HEK293 (cell line): Measurements from ENCODE around the gene OBSCN.

Source experiments
- CTCF ChIA-PET: fragments of 350-600 bp; formaldehyde crosslinking; extraction: SDS; loops from one replicate; lab custom pipeline; 2021; ENCODE audit warnings: antibody characterized with exemption; lab: Yijun Ruan, JAX
- POLR2A ChIA-PET: fragments of 300-600 bp; formaldehyde crosslinking; extraction: SDS; loops from one replicate; lab custom pipeline; 2020; ENCODE audit warnings: antibody characterized with exemption, inconsistent platforms; lab: Yijun Ruan, JAX
- H3K27ac ChIP-seq: fragments of 200-500 bp; sonication (Bioruptor generic); 2 replicates; pipeline ENCODE4 v1.5.1; 2014; ENCODE audit warnings: low read depth, low read length, control low read depth, inconsistent platforms; ENCODE audit errors: extremely low read depth
- H3K36me3 ChIP-seq, 2 experiments: fragments of 200-500 bp in 1 of 2; sonication (Bioruptor generic) in 1 of 2; 1 replicate in 1 of 2; 2 replicates in 1 of 2; pipeline ENCODE4 v1.5.1; 2014 to 2017; ENCODE audit warnings: inconsistent platforms in 2 of 2, low read length in 2 of 2; ENCODE audit not compliant: control insufficient read depth in 2 of 2, insufficient read depth in 1 of 2
- H3K4me1 ChIP-seq: fragments of 200-500 bp; sonication (Bioruptor generic); 2 replicates; pipeline ENCODE4 v1.5.1; 2014; ENCODE audit warnings: mild to moderate bottlenecking, low read length, inconsistent platforms; ENCODE audit not compliant: control insufficient read depth, insufficient read depth
- H3K4me3 ChIP-seq: 2 replicates; pipeline ENCODE4 v1.5.1; 2011; ENCODE audit warnings: low read depth, mild to moderate bottlenecking, control low read depth, low read length, moderate library complexity
- H3K9me3 ChIP-seq: fragments of 200-500 bp; sonication (Bioruptor generic); 2 replicates; pipeline ENCODE4 v1.5.1; 2014; ENCODE audit warnings: low read depth, low read length, inconsistent platforms; ENCODE audit not compliant: control insufficient read depth, insufficient read depth
- BCL11A ChIP-seq: fragments of 450-650 bp; formaldehyde crosslinking; IDR thresholded peaks from 2 replicates; pipeline ENCODE4 v1.5.1; 2016; ENCODE audit warnings: low read depth, missing biosample characterization, missing genetic modification characterization
- BCL11B ChIP-seq: fragments of 450-650 bp; formaldehyde crosslinking; IDR thresholded peaks from 2 replicates; pipeline ENCODE4 v1.5.1; 2016; ENCODE audit warnings: low read depth, missing biosample characterization, missing genetic modification characterization
- GLIS1 ChIP-seq: fragments of 450-650 bp; formaldehyde crosslinking; IDR thresholded peaks from 2 replicates; pipeline ENCODE4 v1.5.1; 2016; ENCODE audit warnings: missing biosample characterization, missing genetic modification characterization
- HOXC10 ChIP-seq: sonication (generic); formaldehyde crosslinking; IDR thresholded peaks from 2 replicates; pipeline ENCODE4 v1.8.1; 2023; ENCODE audit warnings: mild to moderate bottlenecking, missing genetic modification reagents
- HOXD13 ChIP-seq: sonication (generic); formaldehyde crosslinking; IDR thresholded peaks from 2 replicates; pipeline ENCODE4 v1.8.0; 2022; ENCODE audit warnings: missing genetic modification reagents, borderline replicate concordance
- KLF1 ChIP-seq: fragments of 450-650 bp; formaldehyde crosslinking; IDR thresholded peaks from 2 replicates; pipeline ENCODE4 v1.5.1; 2016; ENCODE audit warnings: missing biosample characterization, missing genetic modification characterization
- KLF17 ChIP-seq: fragments of 450-650 bp; formaldehyde crosslinking; IDR thresholded peaks from 2 replicates; pipeline ENCODE4 v1.5.1; 2016; ENCODE audit warnings: missing biosample characterization, missing genetic modification characterization
- KLF7 ChIP-seq: fragments of 450-650 bp; formaldehyde crosslinking; IDR thresholded peaks from 2 replicates; pipeline ENCODE4 v1.5.1; 2016; ENCODE audit warnings: missing biosample characterization, missing genetic modification characterization, borderline replicate concordance
- KLF8 ChIP-seq: fragments of 450-650 bp; formaldehyde crosslinking; IDR thresholded peaks from 2 replicates; pipeline ENCODE4 v1.5.1; 2016; ENCODE audit warnings: missing biosample characterization, missing genetic modification characterization
- MEIS1 ChIP-seq: sonication (generic); formaldehyde crosslinking; IDR thresholded peaks from 2 replicates; pipeline ENCODE4 v1.8.1; 2022; ENCODE audit warnings: missing genetic modification reagents, mild to moderate bottlenecking, borderline replicate concordance
- PRDM6 ChIP-seq: fragments of 450-650 bp; formaldehyde crosslinking; IDR thresholded peaks from 2 replicates; pipeline ENCODE4 v1.5.1; 2017; ENCODE audit warnings: missing biosample characterization, missing genetic modification characterization
- SCRT2 ChIP-seq: fragments of 450-650 bp; formaldehyde crosslinking; IDR thresholded peaks from 2 replicates; pipeline ENCODE4 v1.5.1; 2016; ENCODE audit warnings: missing biosample characterization, missing genetic modification characterization
- TRIM28 ChIP-seq: IDR thresholded peaks from 2 replicates; pipeline ENCODE4 v1.6.1; 2011; ENCODE audit warnings: low read length, control low read depth, borderline replicate concordance
- ZBTB10 ChIP-seq: fragments of 450-650 bp; formaldehyde crosslinking; IDR thresholded peaks from 2 replicates; pipeline ENCODE4 v1.5.1; 2016; ENCODE audit warnings: missing biosample characterization, missing genetic modification characterization
- ZBTB17 ChIP-seq: fragments of 450-650 bp; formaldehyde crosslinking; IDR thresholded peaks from 2 replicates; pipeline ENCODE4 v1.5.1; 2016; ENCODE audit warnings: missing biosample characterization, missing genetic modification characterization
- ZBTB7A ChIP-seq: fragments of 450-650 bp; formaldehyde crosslinking; IDR thresholded peaks from 2 replicates; pipeline ENCODE4 v1.5.1; 2016; ENCODE audit warnings: low read depth, missing biosample characterization, missing genetic modification characterization
- ZEB2 ChIP-seq: fragments of 450-650 bp; formaldehyde crosslinking; IDR thresholded peaks from 2 replicates; pipeline ENCODE4 v1.5.1; 2016; ENCODE audit warnings: missing biosample characterization, missing genetic modification characterization
- ZFHX2 ChIP-seq: fragments of 450-650 bp; formaldehyde crosslinking; conservative IDR thresholded peaks from 2 replicates; pipeline ENCODE4 v1.5.1; 2016; ENCODE audit warnings: missing biosample characterization, missing genetic modification characterization
- ZIC2 ChIP-seq: fragments of 450-650 bp; formaldehyde crosslinking; IDR thresholded peaks from 2 replicates; pipeline ENCODE4 v1.5.1; 2016; ENCODE audit warnings: missing biosample characterization, missing genetic modification characterization
- ZNF19 ChIP-seq: fragments of 450-650 bp; formaldehyde crosslinking; IDR thresholded peaks from 2 replicates; pipeline ENCODE4; 2016; ENCODE audit warnings: missing biosample characterization, missing genetic modification characterization, low read depth
- ZNF341 ChIP-seq: fragments of 450-650 bp; formaldehyde crosslinking; IDR thresholded peaks from 2 replicates; pipeline ENCODE4; 2016; ENCODE audit warnings: low read depth, missing biosample characterization, missing genetic modification characterization
- ZNF501 ChIP-seq: fragments of 450-650 bp; formaldehyde crosslinking; IDR thresholded peaks from 2 replicates; pipeline ENCODE4 v1.5.1; 2016; ENCODE audit warnings: missing biosample characterization, missing genetic modification characterization
- ZNF514 ChIP-seq: fragments of 450-650 bp; formaldehyde crosslinking; IDR thresholded peaks from 2 replicates; pipeline ENCODE4 v1.5.1; 2016; ENCODE audit warnings: missing biosample characterization, missing genetic modification characterization
- ZNF529 ChIP-seq: fragments of 450-650 bp; formaldehyde crosslinking; IDR thresholded peaks from 2 replicates; pipeline ENCODE4 v1.5.1; 2017; ENCODE audit warnings: missing genetic modification characterization, missing biosample characterization; ENCODE audit not compliant: insufficient replicate concordance
- ZNF785 ChIP-seq: fragments of 450-650 bp; formaldehyde crosslinking; IDR thresholded peaks from 2 replicates; pipeline ENCODE4 v1.5.1; 2016; ENCODE audit warnings: missing biosample characterization, missing genetic modification characterization
- ZNF830 ChIP-seq: fragments of 450-650 bp; IDR thresholded peaks from 2 replicates; pipeline ENCODE4 v1.5.0; 2018; ENCODE audit warnings: missing biosample characterization, missing genetic modification characterization, low read depth, mild to moderate bottlenecking, moderate library complexity
- ZNF837 ChIP-seq: fragments of 450-650 bp; formaldehyde crosslinking; IDR thresholded peaks from 2 replicates; pipeline ENCODE4 v1.5.1; 2016; ENCODE audit warnings: missing biosample characterization, missing genetic modification characterization

The OBSCN gene

GRCh38 chr1:228376651-228377631, 169.1 kb downstream of the OBSCN start:
- no peak overlapping the region for H3K4me3 ChIP-seq
- CTCF ChIA-PET, result interaction anchor here (0.6 to 0.9 kb wide), 4 partner anchors 87 to 1931 kb away, joined by 3 read pairs; no protein-coding TSS in a partner anchor
- no peak for TF ChIP-seq HOXD13 (CRISPR knock-in tag)
- peak; percentile 11 for TF ChIP-seq ZBTB17 (tag by site-specific recombination)
- TF ChIP-seq ZNF529, result no peak
- 0 out of 2 replicates have a peak, but pooled peaks have one; percentile 1 for TF ChIP-seq KLF8 (tag by site-specific recombination)
- peak; percentile 44 for TF ChIP-seq GLIS1 (tag by site-specific recombination)
- TF ChIP-seq ZNF837 (tag by site-specific recombination), result no peak
- no peak for TF ChIP-seq KLF7 (tag by site-specific recombination)
- TF ChIP-seq ZNF514, result no peak
- TF ChIP-seq TRIM28, result no peak

GRCh38 chr1:228377664-228378089, 169.8 kb downstream of the OBSCN start:
- ChIA-PET POLR2A (interaction anchor here (1.6 kb wide), 1 partner anchor 80 kb away, joined by 4 read pairs; a partner anchor contains a TSS), CTCF (interaction anchor here (0.6 to 0.9 kb wide), 4 partner anchors 87 to 1932 kb away, joined by 3 read pairs; no protein-coding TSS in a partner anchor)
- Histone ChIP-seq H3K9me3 (no peaks in the 10 kb centered on the region), H3K4me1 (peaks cover 3% of the 10 kb centered on the region; the same call in 1 of the 2 replicates), H3K4me3 (peak overlapping the region; percentile 37), H3K36me3 (no peaks in the 10 kb centered on the region), H3K27ac (no peak overlapping the region; the same call in 1 of the 2 replicates)
- TF ChIP-seq BCL11A (no peak), KLF17 (tag by site-specific recombination) (0 out of 2 replicates have a peak, but pooled peaks have one; percentile 47), ZNF501 (tag by site-specific recombination) (no peak), PRDM6 (tag by site-specific recombination) (no peak), BCL11B (tag by site-specific recombination) (no peak), SCRT2 (0 out of 2 replicates have a peak, but pooled peaks have one; percentile 40), ZFHX2 (peak; percentile 73), ZNF830 (tag by site-specific recombination) (no peak), ZNF19 (tag by site-specific recombination) (no peak), ZBTB7A (tag by site-specific recombination) (0 out of 2 replicates have a peak, but pooled peaks have one; percentile 8), KLF1 (tag by site-specific recombination) (peak; percentile 72; the same call in 1 of the 2 replicates), MEIS1 (no peak), ZNF785 (tag by site-specific recombination) (no peak), ZIC2 (no peak), ZNF341 (peak; percentile 62), ZEB2 (tag by site-specific recombination) (peak; percentile 99), KLF8 (tag by site-specific recombination) (peak; percentile 69; the same call in 1 of the 2 replicates), HOXC10 (CRISPR knock-in tag) (no peak), ZBTB10 (tag by site-specific recombination) (peak; percentile 66; the same call in 1 of the 2 replicates)

More at GRCh38 chr1:228376651-228377631, 169.1 kb downstream of the OBSCN start:
- Histone ChIP-seq H3K9me3 (no peaks in the 10 kb centered on the region), H3K36me3 (no peaks in the 10 kb centered on the region), H3K4me1 (peaks cover 3% of the 10 kb centered on the region; the same call in 1 of the 2 replicates), H3K27ac (no peak overlapping the region)
- POLR2A ChIA-PET, result interaction anchor here (0.6 to 1.6 kb wide), 2 partner anchors 30 to 80 kb away, joined by 4 to 6 read pairs; partner anchors contain the start of gene TRIM11
